Uterus (tissue), 2 donors: Measurements from ENCODE around the gene AHR.

ENCODE experiments used
- POLR2A ChIP-seq, 2 donors: fragments of 450-650 bp; IDR thresholded peaks; one replicate each; pipeline ENCODE4 v1.6.1; 2016; ENCODE audit warnings: antibody characterized with exemption in 2 of 2, mild to moderate bottlenecking in 1 of 2, moderate library complexity in 1 of 2
- TF ChIP-seq, protein P1 (sequence below), 4 experiments: fragments of 200-600 bp in 2 of 4; fragments of 450-650 bp in 2 of 4; sonication (generic) in 2 of 4; IDR thresholded peaks; one replicate each; pipeline ENCODE4 v1.5.1; 2016 to 2019; ENCODE audit warnings: antibody characterized with exemption in 4 of 4, mild to moderate bottlenecking in 2 of 4, moderate library complexity in 1 of 4

- no peak for TF ChIP-seq POLR2A (IDR thresholded peaks at IDR 0.05)
- TF ChIP-seq, protein P1, sequence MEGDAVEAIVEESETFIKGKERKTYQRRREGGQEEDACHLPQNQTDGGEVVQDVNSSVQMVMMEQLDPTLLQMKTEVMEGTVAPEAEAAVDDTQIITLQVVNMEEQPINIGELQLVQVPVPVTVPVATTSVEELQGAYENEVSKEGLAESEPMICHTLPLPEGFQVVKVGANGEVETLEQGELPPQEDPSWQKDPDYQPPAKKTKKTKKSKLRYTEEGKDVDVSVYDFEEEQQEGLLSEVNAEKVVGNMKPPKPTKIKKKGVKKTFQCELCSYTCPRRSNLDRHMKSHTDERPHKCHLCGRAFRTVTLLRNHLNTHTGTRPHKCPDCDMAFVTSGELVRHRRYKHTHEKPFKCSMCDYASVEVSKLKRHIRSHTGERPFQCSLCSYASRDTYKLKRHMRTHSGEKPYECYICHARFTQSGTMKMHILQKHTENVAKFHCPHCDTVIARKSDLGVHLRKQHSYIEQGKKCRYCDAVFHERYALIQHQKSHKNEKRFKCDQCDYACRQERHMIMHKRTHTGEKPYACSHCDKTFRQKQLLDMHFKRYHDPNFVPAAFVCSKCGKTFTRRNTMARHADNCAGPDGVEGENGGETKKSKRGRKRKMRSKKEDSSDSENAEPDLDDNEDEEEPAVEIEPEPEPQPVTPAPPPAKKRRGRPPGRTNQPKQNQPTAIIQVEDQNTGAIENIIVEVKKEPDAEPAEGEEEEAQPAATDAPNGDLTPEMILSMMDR (IDR thresholded peaks at IDR 0.05) = no peak
Observed at GRCh38 chr7:17255926-17256325, 42.5 kb upstream of the AHR start.
